Ishikawa (cell line): Measurements from ENCODE around the gene C12orf76.

Experiments
- CEBPB ChIP-seq: IDR thresholded peaks from 2 replicates; pipeline ENCODE4 v1.6.1; 2012
- CREB1 ChIP-seq: IDR thresholded peaks from 2 replicates; pipeline ENCODE4 v1.6.1; 2012; ENCODE audit warnings: low read depth
- EGR1 ChIP-seq: IDR thresholded peaks from 2 replicates; pipeline ENCODE4 v1.6.1; 2012
- EP300 ChIP-seq: IDR thresholded peaks from 2 replicates; pipeline ENCODE4 v1.6.1; 2012; ENCODE audit warnings: borderline replicate concordance
- FOXM1 ChIP-seq: IDR thresholded peaks from 2 replicates; pipeline ENCODE4 v1.6.1; 2012; ENCODE audit warnings: low read depth, borderline replicate concordance
- MAX ChIP-seq: IDR thresholded peaks from 2 replicates; pipeline ENCODE4 v1.6.1; 2012
- NFIC ChIP-seq: IDR thresholded peaks from 2 replicates; pipeline ENCODE4 v1.6.1; 2012
- RAD21 ChIP-seq: IDR thresholded peaks from 2 replicates; pipeline ENCODE4 v1.6.1; 2012; ENCODE audit warnings: low read depth
- REST ChIP-seq: IDR thresholded peaks from 2 replicates; pipeline ENCODE4 v1.6.1; 2012; ENCODE audit warnings: low read depth, mild to moderate bottlenecking
- TAF1 ChIP-seq: IDR thresholded peaks from 2 replicates; pipeline ENCODE4 v1.6.1; 2012; ENCODE audit warnings: low read depth, mild to moderate bottlenecking
- TCF12 ChIP-seq: IDR thresholded peaks from 2 replicates; pipeline ENCODE4 v1.6.1; 2012; ENCODE audit warnings: low read depth
- TEAD4 ChIP-seq: IDR thresholded peaks from 2 replicates; pipeline ENCODE4 v1.6.1; 2012
- USF1 ChIP-seq: IDR thresholded peaks from 2 replicates; pipeline ENCODE4 v1.6.1; 2012
- YY1 ChIP-seq: IDR thresholded peaks from 2 replicates; pipeline ENCODE4 v1.6.1; 2012; ENCODE audit warnings: low read depth
- ZBTB7A ChIP-seq: IDR thresholded peaks from 2 replicates; pipeline ENCODE4 v1.6.1; 2012; ENCODE audit warnings: low read depth

The C12orf76 gene

GRCh38 chr12:110029290-110029815 is 19.0 kb downstream of the C12orf76 start:
- TF ChIP-seq TAF1 (no peak), CEBPB (no peak), EP300 (no peak), YY1 (no peak), EGR1 (no peak), NFIC (no peak), MAX (no peak), ZBTB7A (no peak), REST (no peak), USF1 (no peak), CREB1 (no peak), TEAD4 (no peak)

- TF ChIP-seq RAD21 (no peak), MAX (no peak), TAF1 (no peak), EGR1 (no peak), FOXM1 (no peak), USF1 (no peak), CEBPB (no peak), NFIC (no peak), CREB1 (no peak), YY1 (no peak), ZBTB7A (no peak), TEAD4 (no peak), TCF12 (no peak), EP300 (no peak), REST (no peak)
Observed at GRCh38 chr12:110028323-110028722, 20.0 kb downstream of the C12orf76 start.

- no peak for TF ChIP-seq TEAD4
- TF ChIP-seq EP300, result no peak
- TF ChIP-seq YY1, result no peak
- no peak for TF ChIP-seq MAX
- TF ChIP-seq FOXM1, result no peak
- TF ChIP-seq TCF12, result no peak
- TF ChIP-seq CEBPB, result no peak
- no peak for TF ChIP-seq NFIC
- no peak for TF ChIP-seq USF1
Observed at GRCh38 chr12:110024051-110024450, 24.3 kb downstream of the C12orf76 start.

GRCh38 chr12:110023059-110023980 is 25.0 kb downstream of the C12orf76 start:
- TF ChIP-seq TCF12 (no peak), USF1 (no peak), CEBPB (no peak), NFIC (no peak), ZBTB7A (no peak), MAX (no peak), REST (no peak), YY1 (no peak), CREB1 (no peak)
